CD4-positive, alpha-beta T cell treated with Interleukin-4 for 1 hour (primary cell): ENCODE measurements around the gene RPGR.

ENCODE experiments used
- DNase-seq, 2 donors: peaks; one replicate each; pipeline ENCODE4 v3.0.0-alpha.2; 2020 to 2022

RPGR gene

GRCh38 chrX:38247051-38247450, 80.3 kb downstream of the RPGR start:
- DNase-seq = no peak

GRCh38 chrX:38240541-38240940, 86.8 kb downstream of the RPGR start:
- no peak for DNase-seq

GRCh38 chrX:38236901-38237615, 90.3 kb downstream of the RPGR start:
- DNase-seq = no peak

GRCh38 chrX:38233891-38234667, 93.2 kb downstream of the RPGR start:
- no peak for DNase-seq

- DNase-seq = no peak
These were observed 95.1 kb downstream of the RPGR start for GRCh38 chrX:38232079-38232686.

- no peak for DNase-seq
These were observed 102.2 kb downstream of the RPGR start for GRCh38 chrX:38225093-38225492.

GRCh38 chrX:38224160-38224559, 103.1 kb downstream of the RPGR start:
- DNase-seq = no peak

- DNase-seq = no peak
These were observed 105.8 kb downstream of the RPGR start for GRCh38 chrX:38221391-38221929.

- no peak for DNase-seq
These were observed 106.6 kb downstream of the RPGR start, which contains the start of gene SRPX for GRCh38 chrX:38220415-38221390. SRPX (minus strand) TSS chrX:38220871; CDS start chrX:38220792, 79 bp downstream.

- no peak for DNase-seq
These were observed 107.3 kb downstream of the RPGR start for GRCh38 chrX:38220024-38220414.
